ENCODE measurements around the gene TSEN54.

Gene TSEN54

DNA sequence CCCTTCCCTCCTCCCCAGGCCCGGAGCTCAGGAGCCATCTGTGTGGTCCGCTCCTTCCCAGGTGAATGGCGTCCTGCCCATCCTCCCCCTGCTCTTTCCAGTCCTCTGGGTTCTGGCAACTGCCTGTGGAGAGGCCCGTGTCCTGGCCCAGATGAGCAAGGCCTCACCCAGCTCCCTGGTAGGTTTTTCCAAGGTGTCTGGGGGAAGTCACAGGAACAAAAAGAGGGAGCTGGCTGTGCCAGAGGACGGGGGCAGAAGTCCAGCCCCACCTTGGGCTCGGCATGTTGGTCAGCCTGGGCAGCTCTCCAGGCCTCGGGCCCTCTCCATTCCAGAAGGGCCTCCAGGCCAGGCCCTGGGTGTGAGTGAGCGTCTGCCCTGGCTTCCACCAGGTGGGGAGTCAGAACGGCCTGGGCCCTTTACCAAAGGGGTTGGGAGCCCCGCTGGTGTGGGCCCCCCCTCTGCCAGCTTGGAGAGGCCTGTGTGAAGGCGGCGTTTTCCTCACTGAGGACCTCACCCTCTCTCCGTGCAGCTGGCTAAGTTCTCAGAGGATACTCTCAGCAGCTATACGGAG lies 26.1 kb upstream of the TSEN54 start:
- no peak overlapping the region for H3K4me3 ChIP-seq (ENCODE audit: low read depth, low read length)
- ChIA-PET CTCF (interaction anchor here (1.0 kb wide), 1 partner anchor 142 kb away, joined by 3 read pairs; the partner anchor contains the start of gene SMIM5), POLR2A (interaction anchor here (0.9 kb wide), 1 partner anchor 22 kb away, joined by 3 read pairs; no protein-coding TSS in a partner anchor)
- no peak for TF ChIP-seq CTCF (IDR thresholded peaks at IDR 0.05; ENCODE audit: insufficient read depth, low read length, missing control alignments)
- DNase-seq (ENCODE audit: low read depth, low spot score): no peak

DNA sequence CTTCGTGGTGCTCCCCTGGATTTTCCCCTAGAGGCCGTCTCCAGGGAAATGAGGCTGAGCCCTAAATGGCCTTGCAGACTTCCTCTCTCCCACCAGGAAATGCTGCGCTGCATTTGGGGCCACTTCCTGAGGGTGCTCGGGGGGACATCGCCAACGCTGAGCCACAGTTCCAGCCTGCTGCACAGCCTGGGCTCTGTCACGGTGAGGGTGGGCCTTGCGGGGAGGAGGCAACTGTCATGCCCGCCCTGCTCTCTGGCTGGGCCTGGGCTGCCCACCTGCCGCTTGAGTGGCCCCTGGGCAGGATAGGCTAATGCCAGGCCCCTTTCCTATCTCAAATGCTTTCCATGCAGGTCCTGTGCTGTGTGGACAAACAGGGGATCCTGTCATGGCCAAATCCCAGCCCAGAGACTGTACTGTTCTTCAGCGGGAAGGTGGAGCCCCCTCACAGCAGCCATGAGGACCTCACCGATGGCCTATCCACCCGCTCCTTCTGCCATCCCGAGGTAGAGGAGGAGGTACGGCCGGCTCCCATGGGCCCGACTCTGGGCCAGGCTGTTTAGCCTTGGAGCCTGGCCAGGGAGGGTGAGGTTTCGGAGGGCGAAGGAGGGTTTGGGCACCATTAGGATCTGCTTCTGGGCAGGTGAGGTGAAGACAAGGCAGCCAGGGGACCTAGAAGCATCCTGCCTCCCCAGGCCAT lies 25.2 kb upstream of the TSEN54 start:
- ChIA-PET POLR2A (no interaction called here), CTCF (no interaction called here)
- no peak for TF ChIP-seq CTCF (IDR thresholded peaks at IDR 0.05; ENCODE audit: insufficient read depth, low read length, missing control alignments)

DNA sequence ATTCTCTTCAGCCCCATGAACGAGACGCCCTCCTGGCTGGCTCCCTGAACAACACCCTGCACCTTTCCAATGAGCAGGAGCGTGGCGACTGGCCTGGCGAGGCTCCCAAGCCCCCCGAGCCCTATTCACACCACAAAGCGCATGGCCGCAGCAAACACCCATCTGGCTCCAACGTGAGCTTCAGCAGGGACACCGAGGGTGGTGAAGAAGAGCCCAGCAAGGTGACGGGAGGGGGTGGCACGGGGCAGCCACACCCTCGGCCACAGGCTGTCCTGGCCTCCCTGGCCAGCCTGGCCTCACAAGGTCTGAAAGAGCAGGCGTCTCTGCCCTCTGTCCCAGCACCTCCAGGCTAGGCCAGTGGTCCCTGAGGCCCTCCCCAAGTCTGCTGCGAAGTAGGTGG lies 24.6 kb upstream of the TSEN54 start:
- TF ChIP-seq CTCF (IDR thresholded peaks at IDR 0.05; ENCODE audit: insufficient read depth, low read length, missing control alignments): no peak
- no peak overlapping the region for H3K4me3 ChIP-seq (ENCODE audit: low read depth, low read length)
- POLR2A ChIA-PET: no interaction called here
- CTCF ChIA-PET: no interaction called here
- DNase-seq (ENCODE audit: low read depth, low spot score): no peak

More for the DNA sequence above, 25.2 kb upstream of the TSEN54 start:
- H3K4me3 ChIP-seq (ENCODE audit: low read depth, low read length): no peak overlapping the region
- no peak for DNase-seq (ENCODE audit: low read depth, low spot score)

- CTCF ChIA-PET: interaction anchor here (3.3 kb wide), 1 partner anchor 12 kb away, joined by 15 read pairs; no protein-coding TSS in a partner anchor
- H3K4me3 ChIP-seq (ENCODE audit: low read depth, low read length): no peak overlapping the region
- POLR2A ChIA-PET: no interaction called here
- DNase-seq (ENCODE audit: low read depth, low spot score): no peak
- TF ChIP-seq CTCF (IDR thresholded peaks at IDR 0.05; ENCODE audit: insufficient read depth, low read length, missing control alignments): no peak
These were observed 23.7 kb upstream of the TSEN54 start for GRCh38 chr17:75492555-75493168.

- TF ChIP-seq CTCF (IDR thresholded peaks at IDR 0.05; ENCODE audit: insufficient read depth, low read length, missing control alignments): no peak
- no peak overlapping the region for H3K4me3 ChIP-seq (ENCODE audit: low read depth, low read length)
- CTCF ChIA-PET: interaction anchor here (1.4 to 3.3 kb wide), 2 partner anchors 11 to 126 kb away, joined by 3 to 15 read pairs; no protein-coding TSS in a partner anchor
- DNase-seq (ENCODE audit: low read depth, low spot score): no peak
- POLR2A ChIA-PET: no interaction called here
These were observed 22.7 kb upstream of the TSEN54 start for GRCh38 chr17:75493476-75494129.
